ENCODE results near the gene CLPSL2.

DNA sequence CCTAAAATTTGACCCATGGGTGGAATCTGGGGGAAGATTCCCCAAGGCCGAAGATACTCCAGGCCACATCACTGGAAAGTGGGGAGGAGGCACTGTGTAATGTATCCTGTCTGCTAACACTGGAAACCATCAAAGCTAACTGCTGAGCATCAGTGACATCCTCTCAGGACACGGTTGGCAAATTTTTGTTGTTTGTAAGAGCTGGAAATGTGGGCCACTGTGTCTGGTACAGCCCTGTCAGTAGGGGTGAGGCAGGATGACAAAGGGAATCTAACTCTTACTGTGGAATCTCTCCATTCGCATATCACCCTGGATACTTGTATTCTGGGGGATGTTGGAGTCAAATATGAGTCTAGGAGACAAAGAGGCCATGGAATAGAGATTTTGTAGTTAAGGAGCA, 17.0 kb upstream of the CLPSL2 start:
- TF ChIP-seq, protein P1, sequence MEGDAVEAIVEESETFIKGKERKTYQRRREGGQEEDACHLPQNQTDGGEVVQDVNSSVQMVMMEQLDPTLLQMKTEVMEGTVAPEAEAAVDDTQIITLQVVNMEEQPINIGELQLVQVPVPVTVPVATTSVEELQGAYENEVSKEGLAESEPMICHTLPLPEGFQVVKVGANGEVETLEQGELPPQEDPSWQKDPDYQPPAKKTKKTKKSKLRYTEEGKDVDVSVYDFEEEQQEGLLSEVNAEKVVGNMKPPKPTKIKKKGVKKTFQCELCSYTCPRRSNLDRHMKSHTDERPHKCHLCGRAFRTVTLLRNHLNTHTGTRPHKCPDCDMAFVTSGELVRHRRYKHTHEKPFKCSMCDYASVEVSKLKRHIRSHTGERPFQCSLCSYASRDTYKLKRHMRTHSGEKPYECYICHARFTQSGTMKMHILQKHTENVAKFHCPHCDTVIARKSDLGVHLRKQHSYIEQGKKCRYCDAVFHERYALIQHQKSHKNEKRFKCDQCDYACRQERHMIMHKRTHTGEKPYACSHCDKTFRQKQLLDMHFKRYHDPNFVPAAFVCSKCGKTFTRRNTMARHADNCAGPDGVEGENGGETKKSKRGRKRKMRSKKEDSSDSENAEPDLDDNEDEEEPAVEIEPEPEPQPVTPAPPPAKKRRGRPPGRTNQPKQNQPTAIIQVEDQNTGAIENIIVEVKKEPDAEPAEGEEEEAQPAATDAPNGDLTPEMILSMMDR (IDR thresholded peaks at IDR 0.05) = no peak
- no peak for TF ChIP-seq POLR2A (IDR thresholded peaks at IDR 0.05)
